ENCODE data around the gene C1orf116. TPM values are rescaled to one million over a fixed set of nuclear protein-coding genes. Genes with fewer than 3 reads are reported as not detected.

The C1orf116 gene
- total and polyA plus RNA-seq, 5 experiments from 2014 or later: 0.14 to 0.16 TPM; not detected in 3

DNA sequence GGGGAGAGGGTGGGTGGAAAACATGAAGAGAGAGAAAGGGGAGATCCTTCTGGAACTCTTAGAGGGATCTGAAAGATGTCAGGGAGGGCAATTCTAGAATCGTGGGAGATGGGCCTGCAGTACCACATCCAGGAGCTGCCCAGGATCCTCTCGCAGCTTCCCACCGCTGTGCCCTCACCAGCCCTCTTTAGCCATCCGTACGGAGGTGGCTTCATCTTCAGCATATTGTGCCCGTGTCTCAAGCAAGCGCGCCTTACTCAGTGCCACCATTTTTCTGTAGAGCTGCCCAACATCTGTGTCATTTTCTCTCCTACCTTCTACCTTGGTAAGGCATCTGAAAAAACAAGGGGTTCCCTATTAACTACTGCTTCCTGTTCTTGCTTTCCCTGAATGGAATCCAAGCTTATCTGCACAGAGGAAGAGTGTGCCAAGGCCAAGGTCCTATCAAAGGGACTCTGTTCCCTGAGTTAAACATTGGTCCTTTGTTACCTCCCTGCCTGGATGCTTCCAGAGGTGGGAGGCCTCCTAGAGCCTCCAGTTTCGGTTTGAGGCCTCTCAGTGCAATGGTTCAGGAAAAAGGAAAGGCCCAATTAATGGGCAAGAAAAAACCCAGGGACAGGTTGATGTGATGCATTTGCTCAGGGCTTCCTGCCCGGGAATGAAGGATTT is 23.2 kb downstream of the C1orf116 start:
- H3K27ac Mint-ChIP-seq: no peak overlapping the region
- H3K36me3 Mint-ChIP-seq: no peaks in the 10 kb centered on the region
- POLR2A ChIA-PET: no interaction called here
- ATAC-seq (no peak), DNase-seq (no peak)
- peaks cover 0 to 7% (median 4%) of the 10 kb centered on the region in 4 donors for H3K4me1 Mint-ChIP-seq
- peaks cover 4 to 25% (median 14%) of the 10 kb centered on the region in 5 donors for H3K27me3 Mint-ChIP-seq
- H3K4me3 Mint-ChIP-seq: no peak overlapping the region
- no peaks in the 10 kb centered on the region for H3K9me3 Mint-ChIP-seq

DNA sequence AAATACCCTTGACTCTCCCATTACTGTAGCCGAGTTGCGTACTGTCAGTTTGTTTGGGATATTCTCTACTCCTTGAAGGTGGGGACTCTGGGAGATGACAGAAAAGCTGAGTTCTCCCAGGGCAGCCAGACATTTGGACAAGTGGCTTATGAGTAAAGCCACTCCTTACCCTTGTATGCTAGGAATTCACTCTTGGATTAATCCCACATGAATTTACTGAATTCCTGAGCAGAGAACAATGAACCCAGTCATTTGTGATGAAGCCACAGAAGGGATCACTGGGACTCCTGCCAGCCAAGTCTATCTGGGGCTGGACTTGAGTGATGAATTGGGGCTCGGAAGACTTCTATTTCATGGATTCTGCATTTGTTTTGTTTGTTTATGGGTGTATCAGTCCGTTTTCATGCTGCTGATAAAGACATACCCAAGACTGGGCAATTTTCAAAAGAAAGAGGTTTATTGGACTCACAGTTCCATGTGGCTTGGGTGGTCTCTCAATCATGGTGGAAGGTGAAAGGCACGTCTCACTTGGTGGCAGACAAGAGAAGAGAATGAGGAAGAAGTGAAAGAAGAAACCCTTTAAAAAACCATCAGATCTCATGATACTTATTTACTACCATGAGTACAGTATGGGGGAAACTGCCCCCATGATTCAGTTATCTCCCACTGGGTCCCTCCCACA is 25.1 kb downstream of the C1orf116 start:
- no peaks in the 10 kb centered on the region for H3K36me3 Mint-ChIP-seq
- H3K27ac Mint-ChIP-seq: no peak overlapping the region
- DNase-seq (no peak), ATAC-seq (no peak)
- POLR2A ChIA-PET: no interaction called here
- H3K4me1 Mint-ChIP-seq: peaks cover 0 to 7% (median 4%) of the 10 kb centered on the region in 4 donors
- H3K27me3 Mint-ChIP-seq: peaks cover 4 to 17% (median 6%) of the 10 kb centered on the region in 5 donors
- no peaks in the 10 kb centered on the region for H3K9me3 Mint-ChIP-seq
- H3K4me3 Mint-ChIP-seq: no peak overlapping the region

DNA sequence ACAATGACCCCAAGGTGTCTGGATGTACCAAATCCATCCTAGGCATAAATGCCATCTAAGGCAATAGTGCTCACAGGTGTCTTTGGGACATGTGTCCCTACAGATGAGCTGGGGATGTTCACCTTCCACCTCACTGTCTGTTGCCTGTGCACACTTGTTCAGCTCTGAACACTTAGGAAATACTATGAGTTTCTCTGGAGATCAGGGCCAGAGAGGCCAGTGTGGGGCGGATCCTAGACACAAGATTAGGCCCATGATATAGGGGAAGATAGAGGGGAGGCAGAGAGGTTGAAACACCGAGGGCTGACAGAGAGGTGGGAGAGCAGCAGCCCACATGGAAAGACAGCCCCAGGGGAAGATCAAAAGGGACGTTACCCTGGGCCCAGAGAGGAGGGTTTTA is 25.6 kb downstream of the C1orf116 start:
- H3K36me3 Mint-ChIP-seq: no peaks in the 10 kb centered on the region
- H3K4me1 Mint-ChIP-seq: peaks cover 0 to 7% (median 4%) of the 10 kb centered on the region in 4 donors
- DNase-seq: no peak
- H3K9me3 Mint-ChIP-seq: no peaks in the 10 kb centered on the region
- no peak overlapping the region for H3K4me3 Mint-ChIP-seq
- ATAC-seq: no peak
- H3K27ac Mint-ChIP-seq: no peak overlapping the region
- POLR2A ChIA-PET: no interaction called here
- peaks cover under 1 to 11% (median 4%) of the 10 kb centered on the region in 5 donors for H3K27me3 Mint-ChIP-seq

DNA sequence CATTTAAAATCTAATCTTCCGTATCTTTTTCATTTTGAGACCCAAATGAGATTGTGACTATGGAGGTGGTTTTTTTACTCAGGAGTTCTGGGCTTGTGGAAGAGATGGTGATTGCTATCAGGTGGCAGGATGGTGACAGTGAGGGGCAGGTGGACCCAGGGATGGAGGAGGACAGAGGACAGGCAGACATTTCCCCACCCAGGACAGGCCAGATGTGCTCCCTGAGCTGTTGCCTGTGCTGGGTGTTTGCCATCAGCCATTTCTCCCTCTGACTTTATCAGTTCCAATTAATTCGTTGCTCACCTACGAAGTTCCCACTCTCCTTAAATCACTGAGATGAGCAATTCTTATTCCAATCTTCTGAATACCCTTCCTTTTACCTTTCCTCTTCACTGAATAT is 26.5 kb downstream of the C1orf116 start:
- POLR2A ChIA-PET: no interaction called here
- peaks cover 0 to 9% (median 4%) of the 10 kb centered on the region in 5 donors for H3K27me3 Mint-ChIP-seq
- ATAC-seq (no peak), DNase-seq (no peak)
- no peaks in the 10 kb centered on the region for H3K36me3 Mint-ChIP-seq
- H3K27ac Mint-ChIP-seq: no peak overlapping the region
- peaks cover 0 to 7% (median 4%) of the 10 kb centered on the region in 4 donors for H3K4me1 Mint-ChIP-seq
- no peaks in the 10 kb centered on the region for H3K9me3 Mint-ChIP-seq
- H3K4me3 Mint-ChIP-seq: no peak overlapping the region

DNA sequence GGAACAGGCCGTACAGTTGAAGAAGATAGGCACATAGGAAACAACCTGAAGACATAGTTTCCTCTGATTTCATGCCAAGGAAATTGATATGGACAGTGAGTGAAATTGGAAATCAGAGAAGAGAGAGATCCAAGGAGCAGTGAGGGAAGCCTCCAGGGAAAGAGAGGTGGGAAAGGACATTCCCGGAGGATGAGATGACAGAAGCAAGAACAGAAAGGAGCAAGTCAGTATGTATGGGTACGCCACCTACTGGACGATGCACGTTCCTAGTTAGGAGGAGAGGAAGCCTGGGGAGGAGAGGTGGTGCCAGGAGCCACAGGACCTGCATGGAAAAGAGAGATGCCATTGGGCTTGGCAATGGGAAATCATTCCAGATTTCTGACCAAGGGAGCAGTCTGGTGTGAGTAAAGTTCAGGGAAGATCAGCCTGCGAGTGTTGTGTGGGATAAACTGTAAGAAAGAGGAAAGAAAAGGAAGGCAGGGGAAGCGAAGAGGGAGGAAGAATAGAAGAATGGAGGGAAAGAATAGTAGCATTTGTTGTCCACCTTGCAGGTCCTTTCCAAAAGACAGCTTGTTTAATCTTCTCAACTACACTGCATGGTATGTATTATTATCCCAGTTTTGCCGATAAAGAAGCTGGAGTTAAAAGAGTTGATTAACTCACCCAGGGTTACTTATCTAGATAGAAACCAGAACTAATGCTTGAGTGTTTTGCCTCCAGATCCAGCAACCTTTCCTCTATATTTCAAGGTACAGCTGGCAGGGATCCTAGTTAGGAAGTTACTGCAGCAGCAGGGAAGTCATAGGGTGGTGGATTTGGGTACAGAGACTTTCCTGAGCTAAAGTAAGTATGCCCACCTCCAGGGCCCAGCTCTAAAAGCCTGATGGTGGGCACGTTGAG is 27.4 kb downstream of the C1orf116 start:
- Mint-ChIP-seq H3K36me3 (no peaks in the 10 kb centered on the region), H3K27ac (no peak overlapping the region), H3K9me3 (no peaks in the 10 kb centered on the region), H3K4me3 (no peak overlapping the region), H3K4me1 (peaks cover 0 to 7% (median 4%) of the 10 kb centered on the region in 4 donors), H3K27me3 (peaks cover 0 to 9% (median 4%) of the 10 kb centered on the region in 5 donors)
- peak; percentile 59 to 66 for ATAC-seq
- POLR2A ChIA-PET: no interaction called here
- DNase-seq: peak in 6 of 10 donors; percentile 8 to 29 (median 22)

DNA sequence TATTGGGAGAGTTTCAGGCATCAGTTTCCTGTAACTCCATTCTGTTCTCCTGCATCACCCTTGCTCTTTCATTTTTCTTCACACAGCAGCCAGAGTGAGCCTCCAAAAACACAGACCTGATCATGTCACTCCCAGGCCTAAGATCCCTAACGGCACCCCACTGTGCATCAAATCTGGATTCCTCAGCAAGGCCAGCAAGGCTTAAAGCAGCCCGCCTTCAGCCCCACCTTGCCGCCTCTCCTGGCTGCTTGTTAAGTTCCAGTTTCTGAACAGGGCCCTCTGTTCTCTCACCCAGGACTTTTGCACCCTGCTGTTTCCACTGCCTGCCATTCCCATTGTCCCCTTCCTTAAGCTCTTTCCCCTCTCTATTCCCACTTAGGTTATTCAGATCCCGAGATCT is 29.3 kb downstream of the C1orf116 start:
- H3K9me3 Mint-ChIP-seq: no peaks in the 10 kb centered on the region
- peaks cover 0 to 7% (median 4%) of the 10 kb centered on the region in 5 donors for H3K27me3 Mint-ChIP-seq
- H3K36me3 Mint-ChIP-seq: no peaks in the 10 kb centered on the region
- no peak for DNase-seq
- peaks cover 0 to 7% (median 4%) of the 10 kb centered on the region in 4 donors for H3K4me1 Mint-ChIP-seq
- H3K27ac Mint-ChIP-seq: peak overlapping the region in 2 of 10 donors; percentile 26 to 35
- no peak overlapping the region for H3K4me3 Mint-ChIP-seq
- ATAC-seq: no peak
- POLR2A ChIA-PET: no interaction called here

DNA sequence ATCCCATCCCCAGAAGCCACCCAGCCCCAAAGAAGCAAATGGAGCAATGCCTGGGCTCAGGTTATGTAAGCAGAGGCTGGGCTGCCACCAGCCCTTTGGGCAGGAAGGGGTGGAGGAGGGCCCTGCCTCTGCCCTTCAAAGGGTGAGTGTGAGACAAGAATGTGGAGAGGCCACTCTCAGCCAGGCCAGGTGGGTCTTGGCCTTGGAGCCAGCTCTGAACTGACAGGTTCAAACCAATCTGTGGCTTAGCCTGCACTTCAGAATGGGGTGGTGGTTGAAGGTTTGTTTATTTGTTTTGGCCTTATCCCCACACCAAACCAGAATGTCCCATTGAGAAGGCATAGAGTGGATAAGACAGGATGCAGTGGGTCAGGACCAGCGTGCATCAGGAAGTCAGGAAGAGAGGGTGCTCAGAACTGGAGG is 29.8 kb downstream of the C1orf116 start:
- ATAC-seq (no peak), DNase-seq (no peak)
- Mint-ChIP-seq H3K27ac (no peak overlapping the region), H3K9me3 (no peaks in the 10 kb centered on the region), H3K27me3 (peaks cover 0 to 7% (median 4%) of the 10 kb centered on the region in 5 donors), H3K4me3 (no peak overlapping the region), H3K36me3 (no peaks in the 10 kb centered on the region), H3K4me1 (peaks cover 0 to 7% (median 4%) of the 10 kb centered on the region in 4 donors)
- POLR2A ChIA-PET: no interaction called here

DNA sequence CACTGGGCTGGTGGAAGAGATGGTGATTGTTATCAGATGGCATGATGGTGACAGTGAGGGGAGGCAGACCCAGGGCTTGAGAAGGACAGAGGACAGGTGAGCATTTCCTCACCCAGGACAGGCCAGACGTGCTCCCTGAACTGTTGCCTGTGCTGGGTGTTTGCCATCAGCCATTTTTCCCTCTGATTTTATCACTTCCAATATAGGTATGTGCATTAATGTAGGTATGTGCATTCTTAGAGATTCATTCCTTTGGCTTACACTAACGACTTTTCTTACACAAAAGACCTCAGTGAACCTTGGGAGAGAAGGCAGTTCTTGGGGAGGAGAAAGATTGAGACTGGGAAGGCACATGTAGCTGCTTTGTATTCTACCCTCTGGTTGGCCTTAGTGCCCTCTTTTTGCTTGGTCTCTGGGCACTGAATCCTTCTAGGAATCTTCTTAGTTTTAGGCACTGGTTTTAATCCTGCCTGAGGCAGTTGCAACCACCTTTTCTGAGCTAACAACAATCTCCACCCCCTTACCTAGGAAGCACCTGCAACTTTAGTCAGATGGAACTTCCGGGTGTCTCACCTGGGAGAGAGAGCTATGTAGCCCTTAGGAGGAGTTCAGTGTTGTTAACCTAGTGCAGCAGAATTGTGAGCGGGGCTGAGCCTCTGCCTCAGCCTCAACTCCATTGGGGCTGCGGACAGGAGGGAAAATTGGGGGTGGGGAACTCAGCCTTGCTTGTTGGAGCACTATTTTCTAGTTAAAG is 30.9 kb downstream of the C1orf116 start:
- POLR2A ChIA-PET: no interaction called here
- DNase-seq: no peak
- ATAC-seq: no peak
- H3K4me3 Mint-ChIP-seq: no peak overlapping the region
- H3K4me1 Mint-ChIP-seq: peaks cover 0 to 7% (median 4%) of the 10 kb centered on the region in 4 donors
- H3K9me3 Mint-ChIP-seq: no peaks in the 10 kb centered on the region
- H3K27ac Mint-ChIP-seq: no peak overlapping the region
- no peaks in the 10 kb centered on the region for H3K36me3 Mint-ChIP-seq
- H3K27me3 Mint-ChIP-seq: peaks cover 0 to 5% (median 4%) of the 10 kb centered on the region in 5 donors

DNA sequence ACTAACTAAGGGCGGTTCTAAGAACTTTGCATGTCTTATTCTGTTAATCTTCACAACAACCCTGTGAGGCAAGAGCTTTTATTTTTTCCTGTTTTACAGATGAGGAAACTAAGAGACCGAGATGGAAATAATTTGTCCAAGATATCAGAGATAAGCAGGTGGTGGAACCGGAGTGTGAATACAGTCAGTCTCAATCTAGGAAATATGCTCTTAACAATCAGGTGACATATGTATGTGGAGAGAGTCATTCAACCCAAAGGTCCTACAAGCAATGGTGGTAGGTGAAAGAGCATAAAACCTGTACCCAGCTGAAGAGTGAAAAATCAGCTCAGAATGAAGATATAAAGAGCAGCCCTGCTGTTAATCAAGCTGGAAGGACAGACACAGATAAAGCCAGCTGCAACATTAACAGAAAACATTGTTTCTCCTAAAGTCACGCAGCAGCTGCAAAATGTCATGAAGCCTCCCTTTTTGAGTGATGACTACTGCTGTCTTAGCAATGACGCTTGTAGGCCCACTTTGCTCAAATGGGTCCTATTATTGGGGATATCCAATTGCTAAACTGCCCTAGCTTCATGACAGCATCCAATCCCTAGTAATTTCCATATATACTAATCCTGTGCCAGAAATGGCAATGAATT is 31.8 kb downstream of the C1orf116 start:
- POLR2A ChIA-PET: no interaction called here
- Mint-ChIP-seq H3K27me3 (peaks cover 0 to 7% (median 1%) of the 10 kb centered on the region in 5 donors), H3K9me3 (no peaks in the 10 kb centered on the region), H3K27ac (no peak overlapping the region), H3K36me3 (no peaks in the 10 kb centered on the region), H3K4me3 (no peak overlapping the region), H3K4me1 (peaks cover 0 to 7% (median 4%) of the 10 kb centered on the region in 4 donors)
- ATAC-seq (no peak), DNase-seq (no peak)

DNA sequence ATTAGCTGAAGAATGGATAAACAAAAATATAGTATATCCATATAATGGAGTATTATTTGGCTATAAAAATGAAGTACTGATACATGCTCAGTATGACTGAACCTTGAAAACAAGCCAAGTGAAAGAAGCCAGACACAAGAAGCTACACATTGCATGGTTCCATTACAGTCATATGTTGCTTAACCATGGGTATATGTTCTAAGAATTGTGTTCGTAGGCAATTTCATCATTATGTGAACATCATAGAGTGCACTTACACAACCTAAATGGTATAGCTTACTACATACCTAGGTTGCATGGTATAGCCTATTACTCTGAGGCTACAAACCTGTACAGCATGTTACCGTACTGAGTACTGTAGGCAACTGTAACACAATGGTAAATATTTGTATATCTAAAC is 33.7 kb downstream of the C1orf116 start:
- no peak overlapping the region for H3K27ac Mint-ChIP-seq
- no peaks in the 10 kb centered on the region for H3K4me1 Mint-ChIP-seq
- H3K27me3 Mint-ChIP-seq: peaks cover 0 to 4% (median 0%) of the 10 kb centered on the region in 5 donors
- POLR2A ChIA-PET: no interaction called here
- no peak for ATAC-seq
- no peak overlapping the region for H3K4me3 Mint-ChIP-seq
- no peaks in the 10 kb centered on the region for H3K36me3 Mint-ChIP-seq
- H3K9me3 Mint-ChIP-seq: no peaks in the 10 kb centered on the region
- DNase-seq: no peak

DNA sequence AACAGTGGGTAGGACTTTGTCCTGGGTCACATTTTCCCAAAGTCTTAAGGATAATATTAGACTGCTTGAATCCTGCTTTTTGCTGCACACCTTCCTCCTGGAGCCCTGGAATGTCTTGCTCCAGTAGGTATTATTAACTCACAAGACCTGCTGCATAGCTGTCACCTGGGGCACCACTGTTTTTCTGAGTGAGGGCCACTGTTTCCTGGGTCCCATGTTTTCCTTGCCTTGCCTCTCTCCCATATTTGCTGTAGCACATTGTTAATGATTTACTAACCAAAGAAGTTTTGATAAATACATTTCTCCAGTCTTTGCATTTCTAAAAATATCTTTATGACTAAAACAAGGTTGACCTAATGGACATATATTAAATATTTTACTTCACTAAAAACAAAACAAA is 39.8 kb downstream of the C1orf116 start:
- no peaks in the 10 kb centered on the region for H3K4me1 Mint-ChIP-seq
- POLR2A ChIA-PET: no interaction called here
- ATAC-seq: no peak
- no peaks in the 10 kb centered on the region for H3K9me3 Mint-ChIP-seq
- H3K4me3 Mint-ChIP-seq: no peak overlapping the region
- no peaks in the 10 kb centered on the region for H3K36me3 Mint-ChIP-seq
- H3K27ac Mint-ChIP-seq: no peak overlapping the region
- peaks cover 4 to 30% (median 20%) of the 10 kb centered on the region in 5 donors for H3K27me3 Mint-ChIP-seq
- DNase-seq: no peak

DNA sequence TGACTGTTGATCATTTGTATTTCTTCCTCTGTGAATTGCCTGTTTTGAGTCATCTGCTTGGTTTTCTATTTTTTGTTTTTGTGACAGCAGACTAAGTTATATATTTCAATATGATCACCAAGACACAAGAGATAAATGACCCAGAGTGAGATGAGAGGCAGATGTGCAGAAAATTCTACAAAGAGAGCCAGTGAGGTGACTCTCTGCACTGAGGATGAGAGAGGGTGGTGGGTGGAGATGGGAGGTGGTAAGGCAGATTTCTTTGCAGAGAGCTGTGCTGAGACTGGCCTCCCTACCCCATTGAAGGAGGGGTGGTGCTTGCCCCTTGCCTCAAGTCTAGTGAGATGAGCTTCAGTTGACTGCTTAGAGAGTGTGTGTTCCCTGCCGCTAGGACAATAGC is 44.7 kb downstream of the C1orf116 start:
- Mint-ChIP-seq H3K4me1 (no peaks in the 10 kb centered on the region), H3K27ac (peak overlapping the region in 2 of 10 donors; percentile 1 to 16), H3K36me3 (no peaks in the 10 kb centered on the region), H3K4me3 (no peak overlapping the region), H3K27me3 (peaks cover 4 to 57% (median 24%) of the 10 kb centered on the region in 5 donors), H3K9me3 (no peaks in the 10 kb centered on the region)
- DNase-seq (no peak), ATAC-seq (no peak)
- POLR2A ChIA-PET: interaction anchor here (0.5 kb wide), 1 partner anchor 273 kb away, joined by 3 read pairs; no protein-coding TSS in a partner anchor
